ENCODE results near the gene HSPA5. TPM values are rescaled to one million over a fixed set of nuclear protein-coding genes. Genes with fewer than 3 reads are reported as not detected.
"Not testable (repeated sequence)": the region's sequence is repeated elsewhere in the genome, so short reads cannot be mapped to it uniquely, and the experiment has no call there.

HSPA5 gene
- total RNA-seq, 1 experiment from 2014 or later = 117 TPM

- Histone ChIP-seq H3K9me3 (no peaks in the 10 kb centered on the region), H3K27me3 (no peaks in the 10 kb centered on the region), H3K36me3 (peaks cover 28% of the 10 kb centered on the region), H3K4me3 (no peak overlapping the region)
- DNase-seq = no peak
Measured at GRCh38 chr9:125227761-125228160, 13.4 kb downstream of the HSPA5 start.

- H3K4me3 ChIP-seq, DNase-seq, H3K9me3 ChIP-seq, H3K27me3 ChIP-seq: not testable (repeated sequence)
- H3K36me3 ChIP-seq = peaks cover 21% of the 10 kb centered on the region
Measured at GRCh38 chr9:125224858-125225257, 16.3 kb downstream of the HSPA5 start.

- Histone ChIP-seq H3K4me3 (no peak overlapping the region), H3K27me3 (no peaks in the 10 kb centered on the region), H3K9me3 (no peaks in the 10 kb centered on the region), H3K36me3 (peaks cover 25% of the 10 kb centered on the region)
- no peak for DNase-seq
Measured at GRCh38 chr9:125218621-125219020, 22.5 kb downstream of the HSPA5 start.

GRCh38 chr9:125214186-125214585 is 27.0 kb downstream of the HSPA5 start:
- no peaks in the 10 kb centered on the region for H3K27me3 ChIP-seq
- DNase-seq = no peak
- H3K36me3 ChIP-seq = peaks cover 37% of the 10 kb centered on the region
- H3K9me3 ChIP-seq = no peaks in the 10 kb centered on the region
- H3K4me3 ChIP-seq = no peak overlapping the region

- H3K4me3 ChIP-seq = no peak overlapping the region
- H3K36me3 ChIP-seq = peaks cover 32% of the 10 kb centered on the region
- no peaks in the 10 kb centered on the region for H3K27me3 ChIP-seq
- DNase-seq = no peak
- no peaks in the 10 kb centered on the region for H3K9me3 ChIP-seq
Measured at GRCh38 chr9:125204477-125204876, 36.7 kb downstream of the HSPA5 start.

GRCh38 chr9:125202846-125203618 is 38.1 kb downstream of the HSPA5 start:
- peaks cover 31% of the 10 kb centered on the region for H3K36me3 ChIP-seq
- no peak for DNase-seq
- H3K27me3 ChIP-seq = no peaks in the 10 kb centered on the region
- H3K4me3 ChIP-seq = no peak overlapping the region
- no peaks in the 10 kb centered on the region for H3K9me3 ChIP-seq

GRCh38 chr9:125200216-125201047 is 40.7 kb downstream of the HSPA5 start, which contains the start of gene RABEPK:
Gene RABEPK, plus strand, starts transcription at chr9:125200542. Its CDS starts 2,472 bp downstream, at chr9:125203014.
- Histone ChIP-seq H3K27me3 (no peaks in the 10 kb centered on the region), H3K4me3 (peak within 1 kb of the TSS; percentile 74), H3K36me3 (peaks cover 15% of the 10 kb centered on the region), H3K9me3 (no peaks in the 10 kb centered on the region)
- DNase-seq = peak; percentile 92

GRCh38 chr9:125195591-125195990 is 45.6 kb downstream of the HSPA5 start:
- not testable (repeated sequence) for H3K36me3 ChIP-seq, H3K9me3 ChIP-seq, H3K4me3 ChIP-seq, DNase-seq, H3K27me3 ChIP-seq

- H3K36me3 ChIP-seq, H3K4me3 ChIP-seq, H3K27me3 ChIP-seq, DNase-seq, H3K9me3 ChIP-seq: not testable (repeated sequence)
Measured at GRCh38 chr9:125194466-125194865, 46.7 kb downstream of the HSPA5 start.

GRCh38 chr9:125190361-125190801 is 50.8 kb downstream of the HSPA5 start:
- DNase-seq = no peak
- no peaks in the 10 kb centered on the region for H3K27me3 ChIP-seq
- H3K9me3 ChIP-seq = no peaks in the 10 kb centered on the region
- H3K4me3 ChIP-seq = peak overlapping the region; percentile 91
- H3K36me3 ChIP-seq = peaks cover 5% of the 10 kb centered on the region

GRCh38 chr9:125189361-125190289 is 51.5 kb downstream of the HSPA5 start, which contains the start of gene PPP6C:
Gene PPP6C, minus strand, starts transcription at chr9:125189803. Its CDS starts 85 bp downstream, at chr9:125189718.
- peak; percentile 95 for DNase-seq
- peak within 1 kb of the TSS; percentile 91 for H3K4me3 ChIP-seq
- H3K36me3 ChIP-seq = peaks cover 5% of the 10 kb centered on the region
- H3K9me3 ChIP-seq = no peaks in the 10 kb centered on the region
- H3K27me3 ChIP-seq = no peaks in the 10 kb centered on the region

- H3K36me3 ChIP-seq = peaks cover 6% of the 10 kb centered on the region
- no peaks in the 10 kb centered on the region for H3K27me3 ChIP-seq
- H3K9me3 ChIP-seq = no peaks in the 10 kb centered on the region
- DNase-seq = peak; percentile 20
- H3K4me3 ChIP-seq = peak overlapping the region; percentile 91
Measured at GRCh38 chr9:125189011-125189360, 52.2 kb downstream of the HSPA5 start.

Other genes starting within 250 kb of the HSPA5 start
- 13.2 and 25.5 TPM in 2 replicates for gene SCAI, start 97.8 kb downstream of the HSPA5 start, total RNA-seq (2014; rRNA removed; shearing (Covaris generic); ENCODE audit: low replicate concordance)
- gene PPP6C, start 51.5 kb downstream of the HSPA5 start, total RNA-seq (2014; rRNA removed; shearing (Covaris generic); ENCODE audit: low replicate concordance) = 17.0 and 23.4 TPM in 2 replicates
- 50.4 and 74.2 TPM in 2 replicates for gene RABEPK, start 40.8 kb downstream of the HSPA5 start, total RNA-seq (2014; rRNA removed; shearing (Covaris generic); ENCODE audit: low replicate concordance)
- 27.5 and 31.4 TPM in 2 replicates for gene GAPVD1, start 20.5 kb upstream of the HSPA5 start, total RNA-seq (2014; rRNA removed; shearing (Covaris generic); ENCODE audit: low replicate concordance)

All from MG63 (cell line).